HG03571 (cell line): Measurements from ENCODE around the gene AKR1C1.
"Not testable (repeated sequence)": the region's sequence is repeated elsewhere in the genome, so short reads cannot be mapped to it uniquely, and the experiment has no call there.

Experiments used
- ATAC-seq: cut with Tn5 transposase; IDR thresholded peaks from one replicate; pipeline ENCODE4 v1.9.1; 2021; ENCODE audit not compliant: unreplicated experiment

AKR1C1 gene

GRCh38 chr10:4982764-4983226 is 19.6 kb downstream of the AKR1C1 start:
- no peak for ATAC-seq

GRCh38 chr10:4983615-4984216 is 20.5 kb downstream of the AKR1C1 start:
- no peak for ATAC-seq

GRCh38 chr10:4984223-4984622 is 21.0 kb downstream of the AKR1C1 start:
- ATAC-seq: no peak

- ATAC-seq: no peak
Measured at GRCh38 chr10:4984971-4985594, 21.9 kb downstream of the AKR1C1 start.

GRCh38 chr10:4988000-4988641 is 24.9 kb downstream of the AKR1C1 start:
- ATAC-seq: not testable (repeated sequence)

GRCh38 chr10:4990217-4990616 is 27.0 kb downstream of the AKR1C1 start:
- no peak for ATAC-seq

GRCh38 chr10:4991463-4991862 is 28.2 kb downstream of the AKR1C1 start:
- not testable (repeated sequence) for ATAC-seq

GRCh38 chr10:4992564-4992963 is 29.3 kb downstream of the AKR1C1 start:
- ATAC-seq: not testable (repeated sequence)

- ATAC-seq: not testable (repeated sequence)
Measured at GRCh38 chr10:4994260-4994659, 31.0 kb downstream of the AKR1C1 start.

- no peak for ATAC-seq
Measured at GRCh38 chr10:4998671-4999070, 35.5 kb downstream of the AKR1C1 start.

- no peak for ATAC-seq
Measured at GRCh38 chr10:5002013-5002727, 39.0 kb downstream of the AKR1C1 start.

GRCh38 chr10:5003127-5004029 is 40.2 kb downstream of the AKR1C1 start, which contains the start of gene AKR1C2:
TSS of gene AKR1C2 (minus strand) at chr10:5003857. CDS start at chr10:5003835, 22 bp downstream.
- ATAC-seq: not testable (repeated sequence)

GRCh38 chr10:5004030-5004385 is 40.8 kb downstream of the AKR1C1 start:
- ATAC-seq: not testable (repeated sequence)

GRCh38 chr10:5004501-5004900 is 41.3 kb downstream of the AKR1C1 start:
- ATAC-seq: not testable (repeated sequence)

GRCh38 chr10:5008857-5009548 is 45.8 kb downstream of the AKR1C1 start:
- ATAC-seq: not testable (repeated sequence)

- ATAC-seq: not testable (repeated sequence)
Measured at GRCh38 chr10:5010043-5010442, 46.8 kb downstream of the AKR1C1 start.

GRCh38 chr10:5011392-5011791 is 48.2 kb downstream of the AKR1C1 start:
- not testable (repeated sequence) for ATAC-seq

- ATAC-seq: no peak
Measured at GRCh38 chr10:5012595-5012994, 49.4 kb downstream of the AKR1C1 start.

- no peak for ATAC-seq
Measured at GRCh38 chr10:5013385-5013784, 50.2 kb downstream of the AKR1C1 start.
